ENCODE results near the gene ADSS2.
"Not testable (repeated sequence)": the region's sequence is repeated elsewhere in the genome, so short reads cannot be mapped to it uniquely, and the experiment has no call there.

DNA sequence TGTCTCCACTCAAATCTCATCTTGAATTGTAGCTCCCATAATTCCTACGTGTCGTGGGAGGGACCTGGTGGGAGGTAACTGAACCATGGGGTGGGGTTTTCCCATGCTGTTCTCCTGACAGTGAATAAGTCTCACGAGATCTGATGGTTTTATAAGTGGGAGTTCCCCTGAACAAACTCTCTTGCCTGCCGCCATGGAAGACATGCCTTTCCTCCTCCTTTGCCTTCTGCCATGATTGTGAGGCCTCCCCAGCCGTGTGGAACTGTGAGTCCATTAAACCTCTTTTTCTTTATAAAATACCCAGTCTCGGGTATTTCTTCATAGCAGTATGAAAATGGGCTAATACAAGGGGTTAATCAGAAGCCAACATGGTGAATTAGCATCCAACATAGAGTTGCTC is 86.4 kb downstream of the ADSS2 start:
- TF ChIP-seq, protein P1, sequence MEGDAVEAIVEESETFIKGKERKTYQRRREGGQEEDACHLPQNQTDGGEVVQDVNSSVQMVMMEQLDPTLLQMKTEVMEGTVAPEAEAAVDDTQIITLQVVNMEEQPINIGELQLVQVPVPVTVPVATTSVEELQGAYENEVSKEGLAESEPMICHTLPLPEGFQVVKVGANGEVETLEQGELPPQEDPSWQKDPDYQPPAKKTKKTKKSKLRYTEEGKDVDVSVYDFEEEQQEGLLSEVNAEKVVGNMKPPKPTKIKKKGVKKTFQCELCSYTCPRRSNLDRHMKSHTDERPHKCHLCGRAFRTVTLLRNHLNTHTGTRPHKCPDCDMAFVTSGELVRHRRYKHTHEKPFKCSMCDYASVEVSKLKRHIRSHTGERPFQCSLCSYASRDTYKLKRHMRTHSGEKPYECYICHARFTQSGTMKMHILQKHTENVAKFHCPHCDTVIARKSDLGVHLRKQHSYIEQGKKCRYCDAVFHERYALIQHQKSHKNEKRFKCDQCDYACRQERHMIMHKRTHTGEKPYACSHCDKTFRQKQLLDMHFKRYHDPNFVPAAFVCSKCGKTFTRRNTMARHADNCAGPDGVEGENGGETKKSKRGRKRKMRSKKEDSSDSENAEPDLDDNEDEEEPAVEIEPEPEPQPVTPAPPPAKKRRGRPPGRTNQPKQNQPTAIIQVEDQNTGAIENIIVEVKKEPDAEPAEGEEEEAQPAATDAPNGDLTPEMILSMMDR (IDR thresholded peaks at IDR 0.05; ENCODE audit: extremely low read depth in 1 of 2, insufficient read depth in 1 of 2, low read depth in 1 of 2, low read length in 2 of 2): not testable (repeated sequence)
- TF ChIP-seq POLR2A (IDR thresholded peaks at IDR 0.05; ENCODE audit: low read depth, low read length): not testable (repeated sequence)
